ENCODE measurements around the gene KCNQ1.

DNA sequence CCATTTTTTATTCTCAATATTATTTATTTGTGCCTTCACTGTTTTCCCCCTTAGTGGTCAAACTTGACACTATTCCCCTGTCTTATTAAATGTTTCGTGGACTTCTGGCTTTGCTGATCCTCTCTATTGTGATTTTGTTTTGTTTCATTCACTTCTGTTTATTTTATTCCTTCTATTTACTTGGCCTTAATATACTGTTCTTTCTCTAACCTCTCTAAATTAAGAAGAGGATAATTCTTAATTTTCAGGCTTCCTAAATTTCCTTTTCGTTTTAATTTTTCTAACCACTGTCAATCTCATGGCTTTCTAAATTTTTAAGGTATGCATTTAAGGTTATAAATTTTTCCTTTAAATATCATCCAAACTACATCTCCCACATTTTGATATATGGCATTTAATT is 338.0 kb downstream of the KCNQ1 start:
- TF ChIP-seq, protein P1, sequence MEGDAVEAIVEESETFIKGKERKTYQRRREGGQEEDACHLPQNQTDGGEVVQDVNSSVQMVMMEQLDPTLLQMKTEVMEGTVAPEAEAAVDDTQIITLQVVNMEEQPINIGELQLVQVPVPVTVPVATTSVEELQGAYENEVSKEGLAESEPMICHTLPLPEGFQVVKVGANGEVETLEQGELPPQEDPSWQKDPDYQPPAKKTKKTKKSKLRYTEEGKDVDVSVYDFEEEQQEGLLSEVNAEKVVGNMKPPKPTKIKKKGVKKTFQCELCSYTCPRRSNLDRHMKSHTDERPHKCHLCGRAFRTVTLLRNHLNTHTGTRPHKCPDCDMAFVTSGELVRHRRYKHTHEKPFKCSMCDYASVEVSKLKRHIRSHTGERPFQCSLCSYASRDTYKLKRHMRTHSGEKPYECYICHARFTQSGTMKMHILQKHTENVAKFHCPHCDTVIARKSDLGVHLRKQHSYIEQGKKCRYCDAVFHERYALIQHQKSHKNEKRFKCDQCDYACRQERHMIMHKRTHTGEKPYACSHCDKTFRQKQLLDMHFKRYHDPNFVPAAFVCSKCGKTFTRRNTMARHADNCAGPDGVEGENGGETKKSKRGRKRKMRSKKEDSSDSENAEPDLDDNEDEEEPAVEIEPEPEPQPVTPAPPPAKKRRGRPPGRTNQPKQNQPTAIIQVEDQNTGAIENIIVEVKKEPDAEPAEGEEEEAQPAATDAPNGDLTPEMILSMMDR (IDR thresholded peaks at IDR 0.05): no peak
- no peak for TF ChIP-seq POLR2A (IDR thresholded peaks at IDR 0.05)

Measured in body of pancreas (tissue), 4 donors.